ENCODE results near the gene C12orf54. TPM values are rescaled to one million over a fixed set of nuclear protein-coding genes. Genes with fewer than 3 reads are reported as not detected.

Gene C12orf54
- total RNA-seq, 1 experiment from 2014 or later = not detected

DNA sequence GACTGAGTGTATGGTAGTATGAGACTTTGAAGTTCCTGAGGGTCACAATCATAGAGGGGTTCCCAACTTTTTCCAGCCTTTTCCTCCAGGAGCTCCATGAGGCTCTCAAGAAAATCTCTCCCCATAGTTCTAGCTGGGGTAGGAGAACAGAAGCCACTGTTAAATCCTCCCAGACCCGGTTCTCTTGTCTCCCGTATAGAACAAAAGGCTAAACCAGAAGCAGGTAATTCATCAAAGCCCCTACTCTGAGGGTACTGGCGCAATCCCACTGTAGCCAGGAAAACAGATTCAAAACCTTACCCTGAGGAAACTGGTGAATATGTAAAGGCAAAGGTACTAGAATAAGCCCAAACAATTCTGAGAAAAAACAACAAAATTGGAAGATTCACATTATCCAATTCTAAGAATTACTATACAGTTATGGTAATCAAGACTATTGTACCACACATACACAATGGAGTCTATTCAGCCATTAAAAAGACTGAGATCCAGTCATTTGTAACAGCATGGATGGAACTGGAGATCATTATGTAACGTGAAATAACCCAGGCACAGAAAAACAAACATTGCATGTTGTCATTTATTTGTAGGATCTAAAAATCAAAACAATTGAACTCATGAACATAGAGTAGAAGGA is 63.7 kb downstream of the C12orf54 start:
- no peaks in the 10 kb centered on the region for H3K4me1 Mint-ChIP-seq
- CTCF ChIA-PET = no interaction called here
- peaks cover 5% of the 10 kb centered on the region; the same call in 1 of the 2 replicates for H3K36me3 Mint-ChIP-seq
- H3K27me3 Mint-ChIP-seq (ENCODE audit: low read depth) = peaks cover 8% of the 10 kb centered on the region
- no peak for TF ChIP-seq ZNF232 (CRISPR knock-in tag; IDR thresholded peaks at IDR 0.05)
- TF ChIP-seq ELF4 (CRISPR knock-in tag; IDR thresholded peaks at IDR 0.05; ENCODE audit: low read depth) = no peak
- TF ChIP-seq ZNF416 (CRISPR knock-in tag; IDR thresholded peaks at IDR 0.05) = no peak
- TF ChIP-seq, protein P1, sequence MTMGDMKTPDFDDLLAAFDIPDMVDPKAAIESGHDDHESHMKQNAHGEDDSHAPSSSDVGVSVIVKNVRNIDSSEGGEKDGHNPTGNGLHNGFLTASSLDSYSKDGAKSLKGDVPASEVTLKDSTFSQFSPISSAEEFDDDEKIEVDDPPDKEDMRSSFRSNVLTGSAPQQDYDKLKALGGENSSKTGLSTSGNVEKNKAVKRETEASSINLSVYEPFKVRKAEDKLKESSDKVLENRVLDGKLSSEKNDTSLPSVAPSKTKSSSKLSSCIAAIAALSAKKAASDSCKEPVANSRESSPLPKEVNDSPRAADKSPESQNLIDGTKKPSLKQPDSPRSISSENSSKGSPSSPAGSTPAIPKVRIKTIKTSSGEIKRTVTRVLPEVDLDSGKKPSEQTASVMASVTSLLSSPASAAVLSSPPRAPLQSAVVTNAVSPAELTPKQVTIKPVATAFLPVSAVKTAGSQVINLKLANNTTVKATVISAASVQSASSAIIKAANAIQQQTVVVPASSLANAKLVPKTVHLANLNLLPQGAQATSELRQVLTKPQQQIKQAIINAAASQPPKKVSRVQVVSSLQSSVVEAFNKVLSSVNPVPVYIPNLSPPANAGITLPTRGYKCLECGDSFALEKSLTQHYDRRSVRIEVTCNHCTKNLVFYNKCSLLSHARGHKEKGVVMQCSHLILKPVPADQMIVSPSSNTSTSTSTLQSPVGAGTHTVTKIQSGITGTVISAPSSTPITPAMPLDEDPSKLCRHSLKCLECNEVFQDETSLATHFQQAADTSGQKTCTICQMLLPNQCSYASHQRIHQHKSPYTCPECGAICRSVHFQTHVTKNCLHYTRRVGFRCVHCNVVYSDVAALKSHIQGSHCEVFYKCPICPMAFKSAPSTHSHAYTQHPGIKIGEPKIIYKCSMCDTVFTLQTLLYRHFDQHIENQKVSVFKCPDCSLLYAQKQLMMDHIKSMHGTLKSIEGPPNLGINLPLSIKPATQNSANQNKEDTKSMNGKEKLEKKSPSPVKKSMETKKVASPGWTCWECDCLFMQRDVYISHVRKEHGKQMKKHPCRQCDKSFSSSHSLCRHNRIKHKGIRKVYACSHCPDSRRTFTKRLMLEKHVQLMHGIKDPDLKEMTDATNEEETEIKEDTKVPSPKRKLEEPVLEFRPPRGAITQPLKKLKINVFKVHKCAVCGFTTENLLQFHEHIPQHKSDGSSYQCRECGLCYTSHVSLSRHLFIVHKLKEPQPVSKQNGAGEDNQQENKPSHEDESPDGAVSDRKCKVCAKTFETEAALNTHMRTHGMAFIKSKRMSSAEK (CRISPR knock-in tag; IDR thresholded peaks at IDR 0.05; ENCODE audit: borderline replicate concordance) = no peak
- TF ChIP-seq OVOL2 (CRISPR knock-in tag; IDR thresholded peaks at IDR 0.05; ENCODE audit: borderline replicate concordance) = no peak
- no peak for TF ChIP-seq ATF1 (CRISPR knock-in tag; IDR thresholded peaks at IDR 0.05)
- TF ChIP-seq ZBTB21 (CRISPR knock-in tag; IDR thresholded peaks at IDR 0.05; ENCODE audit: borderline replicate concordance) = no peak
- no peak for TF ChIP-seq TEAD4 (CRISPR knock-in tag; IDR thresholded peaks at IDR 0.05)
- TF ChIP-seq, protein P2, sequence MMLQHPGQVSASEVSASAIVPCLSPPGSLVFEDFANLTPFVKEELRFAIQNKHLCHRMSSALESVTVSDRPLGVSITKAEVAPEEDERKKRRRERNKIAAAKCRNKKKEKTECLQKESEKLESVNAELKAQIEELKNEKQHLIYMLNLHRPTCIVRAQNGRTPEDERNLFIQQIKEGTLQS (CRISPR knock-in tag; conservative IDR thresholded peaks at IDR 0.05) = no peak
- TF ChIP-seq, protein P3, sequence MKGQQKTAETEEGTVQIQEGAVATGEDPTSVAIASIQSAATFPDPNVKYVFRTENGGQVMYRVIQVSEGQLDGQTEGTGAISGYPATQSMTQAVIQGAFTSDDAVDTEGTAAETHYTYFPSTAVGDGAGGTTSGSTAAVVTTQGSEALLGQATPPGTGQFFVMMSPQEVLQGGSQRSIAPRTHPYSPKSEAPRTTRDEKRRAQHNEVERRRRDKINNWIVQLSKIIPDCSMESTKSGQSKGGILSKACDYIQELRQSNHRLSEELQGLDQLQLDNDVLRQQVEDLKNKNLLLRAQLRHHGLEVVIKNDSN (CRISPR knock-in tag; IDR thresholded peaks at IDR 0.05) = no peak
- no peak for TF ChIP-seq TEAD1 (CRISPR knock-in tag; IDR thresholded peaks at IDR 0.05)
- TF ChIP-seq, protein P4, sequence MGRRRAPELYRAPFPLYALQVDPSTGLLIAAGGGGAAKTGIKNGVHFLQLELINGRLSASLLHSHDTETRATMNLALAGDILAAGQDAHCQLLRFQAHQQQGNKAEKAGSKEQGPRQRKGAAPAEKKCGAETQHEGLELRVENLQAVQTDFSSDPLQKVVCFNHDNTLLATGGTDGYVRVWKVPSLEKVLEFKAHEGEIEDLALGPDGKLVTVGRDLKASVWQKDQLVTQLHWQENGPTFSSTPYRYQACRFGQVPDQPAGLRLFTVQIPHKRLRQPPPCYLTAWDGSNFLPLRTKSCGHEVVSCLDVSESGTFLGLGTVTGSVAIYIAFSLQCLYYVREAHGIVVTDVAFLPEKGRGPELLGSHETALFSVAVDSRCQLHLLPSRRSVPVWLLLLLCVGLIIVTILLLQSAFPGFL (CRISPR knock-in tag; IDR thresholded peaks at IDR 0.05; ENCODE audit: borderline replicate concordance) = no peak
- TF ChIP-seq SMAD3 (CRISPR knock-in tag; IDR thresholded peaks at IDR 0.05; ENCODE audit: borderline replicate concordance) = no peak
- no peak for TF ChIP-seq ZNF138 (CRISPR knock-in tag; conservative IDR thresholded peaks at IDR 0.05)
- no peak for TF ChIP-seq PRRX2 (CRISPR knock-in tag; IDR thresholded peaks at IDR 0.05)
- no peak for ATAC-seq
- H3K9me3 Mint-ChIP-seq = peaks cover 26% of the 10 kb centered on the region
- POLR2A ChIA-PET = no interaction called here
- DNase-seq (ENCODE audit: low spot score) = no peak
- H3K4me3 Mint-ChIP-seq = no peak overlapping the region
- H3K27ac Mint-ChIP-seq = no peak overlapping the region

Other genes with a start within 250 kb of the C12orf54 start
- gene ZNF641, start 131.6 kb upstream of the C12orf54 start, total RNA-seq (2021) = 6.9 to 8.3 TPM (median 7.8 TPM) in 3 replicates
- gene ANP32D, start 9.9 kb upstream of the C12orf54 start, total RNA-seq (2021) = not detected in 3 replicates
- gene OR8S1, start 43.1 kb downstream of the C12orf54 start, total RNA-seq (2021) = not detected in 3 replicates
- not detected in 3 replicates for gene LALBA, start 87.5 kb downstream of the C12orf54 start, total RNA-seq (2021)
- 38.4 to 48.1 TPM (median 41.1 TPM) in 3 replicates for gene KANSL2, start 199.7 kb downstream of the C12orf54 start, total RNA-seq (2021)
- gene CCNT1, start 234.2 kb downstream of the C12orf54 start, total RNA-seq (2021) = 34.3 to 42.0 TPM (median 41.8 TPM) in 3 replicates

Measured in WTC11 (cell line).